ENCODE measurements around the gene ABL1.

Gene ABL1

DNA sequence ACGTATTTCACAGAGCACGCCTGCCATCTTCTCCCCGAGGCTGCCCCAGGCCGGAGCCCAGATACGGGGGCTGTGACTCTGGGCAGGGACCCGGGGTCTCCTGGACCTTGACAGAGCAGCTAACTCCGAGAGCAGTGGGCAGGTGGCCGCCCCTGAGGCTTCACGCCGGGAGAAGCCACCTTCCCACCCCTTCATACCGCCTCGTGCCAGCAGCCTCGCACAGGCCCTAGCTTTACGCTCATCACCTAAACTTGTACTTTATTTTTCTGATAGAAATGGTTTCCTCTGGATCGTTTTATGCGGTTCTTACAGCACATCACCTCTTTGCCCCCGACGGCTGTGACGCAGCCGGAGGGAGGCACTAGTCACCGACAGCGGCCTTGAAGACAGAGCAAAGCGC lies 51.9 kb downstream of the ABL1 start:
- H3K9me3 ChIP-seq (ENCODE audit: control insufficient read depth, insufficient read depth, low read depth, low read length): no peaks in the 10 kb centered on the region
- no peaks in the 10 kb centered on the region for H3K27me3 ChIP-seq (ENCODE audit: control insufficient read depth, insufficient read depth, low read length)
- peaks cover 81% of the 10 kb centered on the region for H3K36me3 ChIP-seq (ENCODE audit: control insufficient read depth, insufficient read depth, low read length)
- H3K4me1 ChIP-seq (ENCODE audit: control insufficient read depth, insufficient read depth, low read length): no peaks in the 10 kb centered on the region
- no peak overlapping the region for H3K4me3 ChIP-seq (ENCODE audit: low read depth, low read length)
- H3K27ac ChIP-seq (ENCODE audit: low read depth, low read length): 0 out of 2 replicates have a peak overlapping the region, but pooled peaks have one; percentile 60
- no peak overlapping the region for H3K9ac ChIP-seq (ENCODE audit: low read length)

DNA sequence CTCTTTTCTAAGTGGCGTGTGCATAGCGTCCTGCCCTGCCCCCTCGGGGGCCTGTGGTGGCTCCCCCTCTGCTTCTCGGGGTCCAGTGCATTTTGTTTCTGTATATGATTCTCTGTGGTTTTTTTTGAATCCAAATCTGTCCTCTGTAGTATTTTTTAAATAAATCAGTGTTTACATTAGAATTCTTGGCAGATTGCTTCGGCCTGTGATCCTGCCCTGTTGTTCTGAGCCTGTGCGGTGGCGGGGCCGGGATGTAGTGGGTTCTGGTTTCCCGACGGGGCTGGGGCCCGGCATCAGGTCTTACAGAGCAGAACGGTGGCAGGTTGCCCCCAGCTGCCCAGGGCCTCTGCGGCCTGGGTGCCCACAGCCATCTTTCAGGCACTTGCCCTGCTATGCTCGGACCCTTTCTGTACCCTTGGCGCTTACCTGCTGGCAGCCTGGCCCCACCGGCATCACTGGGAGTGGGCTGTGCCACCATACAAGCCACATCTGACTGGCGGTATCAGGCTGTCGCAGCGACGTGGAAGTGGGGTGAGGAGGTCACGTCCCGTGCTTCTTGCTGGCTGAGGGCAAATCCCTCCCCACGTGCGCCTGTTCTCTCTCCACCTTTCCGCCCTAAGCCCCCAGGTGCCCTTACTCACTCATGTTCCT lies 52.6 kb downstream of the ABL1 start:
- Histone ChIP-seq H3K4me1 (ENCODE audit: control insufficient read depth, insufficient read depth, low read length) (no peaks in the 10 kb centered on the region), H3K27ac (ENCODE audit: low read depth, low read length) (no peak overlapping the region), H3K9me3 (ENCODE audit: control insufficient read depth, insufficient read depth, low read depth, low read length) (no peaks in the 10 kb centered on the region), H3K4me3 (ENCODE audit: low read depth, low read length) (no peak overlapping the region), H3K36me3 (ENCODE audit: control insufficient read depth, insufficient read depth, low read length) (peaks cover 82% of the 10 kb centered on the region), H3K9ac (ENCODE audit: low read length) (no peak overlapping the region), H3K27me3 (ENCODE audit: control insufficient read depth, insufficient read depth, low read length) (no peaks in the 10 kb centered on the region)

DNA sequence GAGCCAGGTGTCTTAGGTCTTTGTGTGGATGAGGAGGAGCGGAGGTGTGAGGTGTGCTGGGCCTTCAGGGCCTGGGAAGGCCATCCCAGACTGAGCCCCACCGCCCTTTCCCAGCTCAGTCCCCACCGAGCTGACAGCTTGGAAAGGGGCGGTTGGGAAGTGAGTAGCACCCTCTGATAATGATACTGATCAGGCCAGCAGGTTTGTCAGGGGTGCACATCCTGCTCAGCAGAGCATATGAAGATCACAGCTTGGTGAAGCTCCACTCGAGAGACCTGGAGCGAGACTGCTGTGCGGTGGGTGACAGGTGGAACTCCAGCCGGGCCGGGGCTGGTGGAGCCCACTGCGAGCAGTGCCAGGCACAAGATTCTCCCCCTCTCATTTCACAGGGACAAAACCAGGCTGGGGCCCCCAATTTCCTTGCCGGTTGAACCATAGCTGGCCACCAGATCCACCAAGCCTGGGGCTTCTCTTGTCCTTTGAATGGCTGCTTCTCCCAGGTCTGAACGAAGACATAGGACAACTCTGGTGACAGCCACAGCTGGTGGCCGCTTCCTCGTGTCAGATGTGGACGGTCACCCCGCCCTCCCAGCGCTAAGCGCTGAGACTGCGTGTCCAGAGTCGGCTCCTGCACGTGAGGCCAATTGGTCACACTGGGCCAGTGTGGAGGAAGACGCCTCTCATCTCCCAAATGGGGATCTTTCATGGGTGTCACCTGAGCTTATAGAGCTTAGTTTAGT lies 53.3 kb downstream of the ABL1 start:
- Histone ChIP-seq H3K36me3 (ENCODE audit: control insufficient read depth, insufficient read depth, low read length) (peaks cover 84% of the 10 kb centered on the region), H3K27ac (ENCODE audit: low read depth, low read length) (no peak overlapping the region), H3K9ac (ENCODE audit: low read length) (no peak overlapping the region), H3K4me3 (ENCODE audit: low read depth, low read length) (no peak overlapping the region), H3K4me1 (ENCODE audit: control insufficient read depth, insufficient read depth, low read length) (no peaks in the 10 kb centered on the region), H3K27me3 (ENCODE audit: control insufficient read depth, insufficient read depth, low read length) (no peaks in the 10 kb centered on the region), H3K9me3 (ENCODE audit: control insufficient read depth, insufficient read depth, low read depth, low read length) (no peaks in the 10 kb centered on the region)

DNA sequence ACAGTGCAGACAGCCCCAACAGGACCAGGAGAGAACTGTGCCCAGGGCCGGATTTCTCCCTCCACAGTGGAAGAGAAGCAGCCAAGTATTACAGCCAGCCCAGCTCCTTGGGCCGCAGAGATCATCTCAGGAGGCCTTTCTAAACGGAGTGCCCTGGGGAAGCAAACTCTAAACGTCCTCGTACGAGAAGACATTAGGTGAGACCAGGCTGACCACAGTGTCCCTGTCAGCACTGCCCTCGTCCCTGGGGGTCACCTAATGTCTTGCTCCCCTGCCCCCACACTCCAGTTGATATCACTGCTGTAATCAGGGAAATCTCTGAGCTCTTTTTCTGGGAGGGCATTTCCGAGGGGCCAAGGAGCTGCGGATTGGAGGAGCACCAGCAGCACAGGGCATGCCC lies 55.1 kb downstream of the ABL1 start:
- H3K36me3 ChIP-seq (ENCODE audit: control insufficient read depth, insufficient read depth, low read length): peaks cover 67% of the 10 kb centered on the region
- no peaks in the 10 kb centered on the region for H3K4me1 ChIP-seq (ENCODE audit: control insufficient read depth, insufficient read depth, low read length)
- no peaks in the 10 kb centered on the region for H3K9me3 ChIP-seq (ENCODE audit: control insufficient read depth, insufficient read depth, low read depth, low read length)
- no peak overlapping the region for H3K27ac ChIP-seq (ENCODE audit: low read depth, low read length)
- no peaks in the 10 kb centered on the region for H3K27me3 ChIP-seq (ENCODE audit: control insufficient read depth, insufficient read depth, low read length)
- H3K4me3 ChIP-seq (ENCODE audit: low read depth, low read length): no peak overlapping the region
- H3K9ac ChIP-seq (ENCODE audit: low read length): no peak overlapping the region

DNA sequence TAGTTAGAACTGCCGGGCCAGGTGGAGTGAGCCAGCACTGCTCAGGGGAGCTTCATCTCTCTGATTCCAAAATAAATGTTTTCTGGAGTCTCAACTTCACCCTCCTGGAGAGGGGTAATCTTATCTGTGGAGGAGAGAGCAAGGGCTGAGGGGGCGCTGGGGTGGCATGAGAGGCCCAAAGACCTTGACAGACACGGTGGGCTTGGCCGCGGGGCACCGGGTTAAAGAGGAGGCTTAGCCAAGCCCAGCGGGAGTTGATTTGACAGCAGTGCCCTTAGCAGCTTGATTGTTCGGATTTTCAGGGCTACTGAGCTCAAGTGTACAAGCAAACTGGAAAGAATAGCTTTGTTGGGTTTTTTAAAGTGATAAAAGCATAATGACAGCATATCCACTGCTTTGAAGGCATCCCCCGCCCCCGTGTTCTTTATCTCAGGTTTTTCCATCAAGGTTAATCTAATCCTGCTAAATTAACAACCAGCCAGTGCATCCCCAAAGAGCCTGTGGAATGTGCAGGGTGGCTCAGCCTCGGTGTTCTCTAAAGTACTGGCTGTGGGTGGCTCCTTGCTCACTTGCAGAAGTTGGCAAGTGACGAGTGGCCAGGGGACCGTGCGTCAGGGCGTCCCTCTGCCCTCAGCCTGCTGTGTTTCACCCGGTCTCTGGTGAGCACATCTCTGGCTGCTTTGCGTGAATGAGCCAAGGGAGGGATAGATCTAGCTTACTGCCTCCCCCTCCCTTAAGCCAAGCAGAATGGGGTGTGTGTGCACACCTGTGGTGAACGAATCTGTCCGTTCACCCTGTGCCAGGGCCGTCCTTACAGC lies 56.0 kb downstream of the ABL1 start:
- no peak overlapping the region for H3K27ac ChIP-seq (ENCODE audit: low read depth, low read length)
- H3K4me3 ChIP-seq (ENCODE audit: low read depth, low read length): no peak overlapping the region
- H3K36me3 ChIP-seq (ENCODE audit: control insufficient read depth, insufficient read depth, low read length): peaks cover 58% of the 10 kb centered on the region
- H3K9ac ChIP-seq (ENCODE audit: low read length): no peak overlapping the region
- no peaks in the 10 kb centered on the region for H3K9me3 ChIP-seq (ENCODE audit: control insufficient read depth, insufficient read depth, low read depth, low read length)
- no peaks in the 10 kb centered on the region for H3K27me3 ChIP-seq (ENCODE audit: control insufficient read depth, insufficient read depth, low read length)
- no peaks in the 10 kb centered on the region; the same call in 1 of the 2 replicates for H3K4me1 ChIP-seq (ENCODE audit: control insufficient read depth, insufficient read depth, low read length)

DNA sequence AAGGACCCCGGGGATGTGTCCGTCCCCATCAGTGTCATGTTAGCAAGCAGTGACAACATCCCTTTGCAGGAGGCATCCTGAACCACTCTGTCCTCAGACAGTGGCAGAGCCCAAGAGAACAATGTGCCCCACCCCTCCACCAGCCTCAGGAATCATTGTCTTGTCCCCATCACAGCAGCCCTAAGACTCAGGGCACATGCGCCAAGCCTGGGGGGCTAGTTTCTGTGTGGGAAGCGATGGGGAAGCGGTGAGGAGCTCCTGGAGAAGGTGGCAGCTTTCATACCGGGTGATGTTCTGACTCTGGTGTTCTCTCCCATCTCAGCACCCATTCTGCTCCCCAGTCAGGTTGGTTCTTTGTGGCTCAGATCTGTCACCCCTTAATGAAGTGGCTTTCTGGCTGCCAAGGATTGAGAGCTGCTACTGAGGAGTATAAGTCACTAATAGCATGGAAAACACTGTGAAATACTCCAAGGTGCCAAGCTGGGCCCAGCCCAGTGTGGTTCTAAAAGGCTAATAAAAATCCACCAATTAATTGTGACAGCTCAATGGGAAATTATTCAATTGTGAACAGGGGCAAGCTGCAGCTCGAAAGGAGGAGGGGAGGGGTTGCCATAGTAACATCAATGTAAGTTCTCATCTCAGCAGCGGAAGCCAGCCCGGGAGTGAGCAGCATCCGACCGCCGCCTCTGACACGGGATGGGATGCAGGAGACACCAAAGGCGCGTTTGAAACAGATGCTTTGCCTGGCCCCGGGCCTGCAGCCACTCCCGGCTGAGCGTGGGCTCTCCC lies 56.8 kb downstream of the ABL1 start:
- no peak overlapping the region for H3K4me3 ChIP-seq (ENCODE audit: low read depth, low read length)
- no peaks in the 10 kb centered on the region; the same call in 1 of the 2 replicates for H3K4me1 ChIP-seq (ENCODE audit: control insufficient read depth, insufficient read depth, low read length)
- H3K27ac ChIP-seq (ENCODE audit: low read depth, low read length): no peak overlapping the region
- no peaks in the 10 kb centered on the region for H3K27me3 ChIP-seq (ENCODE audit: control insufficient read depth, insufficient read depth, low read length)
- H3K9ac ChIP-seq (ENCODE audit: low read length): no peak overlapping the region
- peaks cover 50% of the 10 kb centered on the region for H3K36me3 ChIP-seq (ENCODE audit: control insufficient read depth, insufficient read depth, low read length)
- H3K9me3 ChIP-seq (ENCODE audit: control insufficient read depth, insufficient read depth, low read depth, low read length): no peaks in the 10 kb centered on the region

DNA sequence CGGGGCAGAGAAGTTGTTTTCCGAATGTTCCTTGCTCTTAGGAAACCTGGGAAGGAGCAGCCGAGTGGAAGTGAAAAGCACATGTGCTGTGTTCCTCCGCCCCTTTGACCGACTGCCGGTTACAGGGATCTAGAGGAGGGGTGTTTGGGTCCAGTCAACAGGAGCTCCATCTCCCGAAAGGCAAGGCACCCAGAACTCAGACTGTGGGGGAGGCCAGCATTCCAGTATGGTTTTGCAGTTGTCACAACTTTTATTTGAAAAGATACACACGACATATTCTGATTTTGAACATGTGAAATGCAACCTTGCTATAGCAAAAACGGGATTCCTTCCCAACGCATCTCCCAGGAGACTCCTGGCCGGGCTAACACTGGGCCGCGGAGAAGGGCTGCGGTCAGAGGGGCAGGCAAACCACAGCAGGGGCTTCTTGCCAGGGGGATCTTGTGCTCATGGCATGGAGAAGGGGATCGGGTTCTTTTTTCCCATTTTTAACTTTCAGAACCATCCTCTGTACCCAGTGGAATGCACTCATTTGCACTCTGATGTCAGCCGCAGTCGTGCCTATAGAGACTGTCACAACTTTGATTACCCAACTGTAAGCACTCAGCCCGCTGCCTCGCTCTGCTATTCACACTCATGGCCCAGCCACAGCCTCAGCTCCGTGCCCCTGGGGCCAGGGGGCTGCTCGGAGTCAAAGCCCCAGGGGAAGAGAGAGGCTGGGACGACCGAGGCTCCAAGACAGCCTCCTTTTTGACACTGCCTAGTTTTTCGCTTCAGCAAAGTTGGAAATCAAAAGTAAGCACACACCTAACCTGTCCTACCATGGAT lies 57.6 kb downstream of the ABL1 start:
- no peak overlapping the region for H3K9ac ChIP-seq (ENCODE audit: low read length)
- no peaks in the 10 kb centered on the region for H3K27me3 ChIP-seq (ENCODE audit: control insufficient read depth, insufficient read depth, low read length)
- no peak overlapping the region for H3K4me3 ChIP-seq (ENCODE audit: low read depth, low read length)
- peaks cover 42% of the 10 kb centered on the region for H3K36me3 ChIP-seq (ENCODE audit: control insufficient read depth, insufficient read depth, low read length)
- H3K27ac ChIP-seq (ENCODE audit: low read depth, low read length): no peak overlapping the region
- no peaks in the 10 kb centered on the region; the same call in 1 of the 2 replicates for H3K4me1 ChIP-seq (ENCODE audit: control insufficient read depth, insufficient read depth, low read length)
- H3K9me3 ChIP-seq (ENCODE audit: control insufficient read depth, insufficient read depth, low read depth, low read length): no peaks in the 10 kb centered on the region

DNA sequence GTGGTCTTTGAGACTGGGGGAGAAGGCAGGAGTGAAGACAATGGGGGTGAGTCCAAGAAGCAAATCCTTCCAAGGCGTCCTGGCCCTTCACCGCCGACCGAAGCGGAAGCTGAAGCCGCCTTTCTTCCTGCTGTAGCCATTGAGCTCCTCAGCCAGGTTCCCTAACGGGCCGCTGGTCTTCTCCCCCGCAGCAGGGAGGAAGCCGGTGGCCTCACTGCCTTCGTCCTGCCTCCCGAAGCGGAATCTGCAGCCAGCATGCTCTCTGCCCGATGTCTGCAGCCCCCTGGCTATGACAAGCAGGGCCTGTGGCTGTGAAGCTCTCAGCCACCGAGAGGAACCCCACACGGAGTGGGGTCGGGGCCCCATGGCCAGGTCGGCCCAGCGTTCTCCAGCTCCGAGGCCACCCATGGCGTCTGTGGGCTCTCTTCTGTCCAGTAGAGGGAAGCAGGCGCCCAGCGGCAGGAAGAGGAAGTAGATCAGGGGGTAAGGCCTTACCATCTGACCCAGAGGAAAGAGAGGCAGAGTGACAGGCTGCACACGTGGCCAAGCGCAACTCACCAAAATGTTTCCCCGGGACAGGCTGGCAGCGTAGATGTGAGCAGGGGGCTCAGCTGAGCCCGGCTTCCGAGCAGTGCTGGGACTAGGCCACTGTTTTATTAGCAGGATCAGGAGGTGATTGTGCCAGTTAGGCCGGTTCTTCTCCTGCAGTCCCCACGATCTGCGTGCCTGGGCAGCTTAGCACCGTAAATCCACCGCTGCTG lies 58.5 kb downstream of the ABL1 start:
- Histone ChIP-seq H3K9me3 (ENCODE audit: control insufficient read depth, insufficient read depth, low read depth, low read length) (no peaks in the 10 kb centered on the region), H3K9ac (ENCODE audit: low read length) (no peak overlapping the region), H3K36me3 (ENCODE audit: control insufficient read depth, insufficient read depth, low read length) (peaks cover 33% of the 10 kb centered on the region), H3K4me3 (ENCODE audit: low read depth, low read length) (no peak overlapping the region), H3K4me1 (ENCODE audit: control insufficient read depth, insufficient read depth, low read length) (no peaks in the 10 kb centered on the region; the same call in 1 of the 2 replicates), H3K27ac (ENCODE audit: low read depth, low read length) (no peak overlapping the region), H3K27me3 (ENCODE audit: control insufficient read depth, insufficient read depth, low read length) (no peaks in the 10 kb centered on the region)

DNA sequence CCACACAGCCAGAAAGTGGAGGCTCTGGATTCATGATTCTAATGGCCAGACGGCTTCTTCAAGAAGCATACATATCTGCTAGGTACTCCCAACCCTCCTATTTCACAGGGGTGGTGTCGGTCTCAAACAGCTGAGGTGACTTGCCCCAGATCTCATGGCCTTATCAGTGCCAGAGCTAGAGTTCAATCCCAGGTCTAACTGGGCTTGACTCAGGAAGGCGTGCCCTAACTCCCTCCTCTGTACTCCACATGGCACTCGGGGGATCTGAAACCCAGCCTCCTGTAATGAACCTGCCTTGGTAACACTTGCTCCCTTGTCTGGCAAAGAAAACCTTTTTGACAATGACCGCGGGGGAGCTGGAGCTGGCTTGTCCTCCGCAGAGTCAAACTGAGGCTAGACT lies 59.5 kb downstream of the ABL1 start:
- Histone ChIP-seq H3K27ac (ENCODE audit: low read depth, low read length) (no peak overlapping the region), H3K4me3 (ENCODE audit: low read depth, low read length) (no peak overlapping the region), H3K36me3 (ENCODE audit: control insufficient read depth, insufficient read depth, low read length) (peaks cover 27% of the 10 kb centered on the region), H3K9me3 (ENCODE audit: control insufficient read depth, insufficient read depth, low read depth, low read length) (no peaks in the 10 kb centered on the region), H3K27me3 (ENCODE audit: control insufficient read depth, insufficient read depth, low read length) (no peaks in the 10 kb centered on the region), H3K9ac (ENCODE audit: low read length) (no peak overlapping the region), H3K4me1 (ENCODE audit: control insufficient read depth, insufficient read depth, low read length) (no peaks in the 10 kb centered on the region; the same call in 1 of the 2 replicates)
